KBM-7 (cell line): ENCODE data around the gene NBPF9.
"Not testable (repeated sequence)": the region's sequence is repeated elsewhere in the genome, so short reads cannot be mapped to it uniquely, and the experiment has no call there.

Source experiments
- DNase-seq: peaks from one replicate; pipeline ENCODE4 v3.0.0-alpha.2; 2015
- in situ Hi-C: fragments of 300-500 bp; cut with MboI; formaldehyde crosslinking; loops from 2 replicates; pipeline ENCODE4 v1.14.3; 2020; ENCODE audit warnings: low sequenced_read_pairs, low pct_unique_long_range_greater_than_20kb, mixed read lengths

The NBPF9 gene

DNA sequence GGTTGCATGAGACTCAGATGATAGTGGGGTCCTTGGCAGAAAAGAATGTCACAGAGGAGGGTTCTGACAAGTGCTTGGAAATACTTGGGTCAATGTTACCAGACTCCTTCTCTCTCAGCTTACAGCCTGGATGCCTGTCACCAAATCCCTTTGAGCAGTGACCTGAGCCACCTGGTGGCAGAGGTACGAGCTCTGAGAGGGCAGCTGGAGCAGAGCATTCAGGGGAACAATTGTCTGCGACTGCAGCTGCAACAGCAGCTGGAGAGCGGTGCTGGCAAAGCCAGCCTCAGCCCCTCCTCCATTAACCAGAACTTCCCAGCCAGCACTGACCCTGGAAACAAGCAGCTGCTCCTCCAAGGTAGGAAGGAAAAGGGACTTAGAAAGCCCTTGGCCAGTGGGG, 79.0 kb downstream of the NBPF9 start:
- DNase-seq, in situ Hi-C loops: not testable (repeated sequence)

DNA sequence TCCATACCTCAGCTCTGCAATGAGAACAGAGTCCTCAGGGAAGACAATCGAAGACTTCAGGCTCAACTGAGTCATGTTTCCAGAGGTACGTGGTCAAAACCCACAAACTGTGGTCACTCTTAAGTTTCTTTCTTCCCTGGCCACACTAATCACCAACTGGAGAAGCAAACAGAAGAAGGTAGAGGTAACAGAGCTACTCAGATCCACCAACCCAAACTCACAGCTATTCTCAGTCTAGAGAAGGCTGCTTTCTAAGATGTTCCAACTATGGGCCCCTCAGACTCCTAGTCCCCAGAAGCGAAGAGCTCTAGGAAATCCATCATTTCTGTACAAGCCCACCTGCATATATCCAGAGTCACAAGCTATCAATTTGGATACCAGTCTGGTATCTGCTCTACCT, 84.8 kb downstream of the NBPF9 start:
- DNase-seq, in situ Hi-C loops: not testable (repeated sequence)

DNA sequence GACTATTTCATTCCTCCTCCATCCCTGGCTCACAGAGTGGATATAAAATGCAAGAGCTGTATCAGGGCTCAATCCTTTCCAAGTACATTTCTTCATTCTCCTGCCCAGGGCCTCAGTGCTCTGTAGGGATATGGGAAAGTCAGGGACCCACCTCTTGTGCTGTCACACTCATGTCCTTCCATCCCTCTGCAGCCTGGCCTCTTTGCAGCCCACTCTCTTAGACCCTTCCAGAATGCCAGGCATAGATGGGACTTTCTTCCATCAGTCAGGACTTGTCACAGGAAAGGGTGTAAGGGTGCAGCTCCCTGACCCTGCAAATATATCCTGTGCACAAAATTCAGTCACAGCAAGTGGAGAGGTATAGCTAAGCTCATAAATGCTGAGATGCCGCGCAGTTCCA, 86.7 kb downstream of the NBPF9 start:
- DNase-seq, in situ Hi-C loops: not testable (repeated sequence)

DNA sequence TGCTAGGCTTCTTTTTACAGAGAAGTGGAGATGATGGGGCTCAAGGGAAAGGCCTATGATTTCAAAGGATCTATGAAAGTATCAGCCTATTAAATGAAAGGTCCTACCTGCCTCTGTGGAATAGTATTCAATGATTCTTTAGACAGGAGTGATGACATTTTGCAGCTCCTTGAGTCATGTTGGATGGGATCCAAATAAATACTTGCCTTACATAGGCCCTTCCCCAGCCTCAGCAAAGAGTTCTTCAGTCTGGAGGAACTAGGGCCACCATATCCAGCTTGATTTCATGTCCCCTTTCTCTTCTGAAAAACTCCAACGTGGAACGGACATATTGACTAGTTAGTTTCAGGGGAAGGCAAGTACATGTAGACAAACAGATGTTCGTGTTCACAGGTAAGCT, 87.8 kb downstream of the NBPF9 start:
- DNase-seq, in situ Hi-C loops: not testable (repeated sequence)

DNA sequence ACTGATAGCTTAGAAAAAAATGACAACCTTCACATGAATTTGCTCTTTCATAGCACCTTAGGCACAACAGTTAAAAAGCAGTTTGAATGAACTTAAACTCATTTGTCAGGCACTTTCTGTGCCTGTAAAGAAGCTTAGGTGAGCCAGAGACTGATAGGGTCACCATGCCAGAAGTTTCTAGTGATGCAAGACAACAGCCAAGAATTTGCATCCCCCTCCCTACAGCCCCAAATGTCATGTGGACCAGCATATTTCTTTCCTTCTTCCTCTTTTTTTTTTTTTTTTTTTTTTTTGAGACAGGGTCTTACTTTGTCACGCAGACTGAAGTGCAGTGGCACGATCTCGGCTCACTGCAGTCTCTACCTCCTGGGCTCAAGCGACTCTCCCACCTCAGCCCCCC, 89.8 kb downstream of the NBPF9 start:
- DNase-seq, in situ Hi-C loops: not testable (repeated sequence)

DNA sequence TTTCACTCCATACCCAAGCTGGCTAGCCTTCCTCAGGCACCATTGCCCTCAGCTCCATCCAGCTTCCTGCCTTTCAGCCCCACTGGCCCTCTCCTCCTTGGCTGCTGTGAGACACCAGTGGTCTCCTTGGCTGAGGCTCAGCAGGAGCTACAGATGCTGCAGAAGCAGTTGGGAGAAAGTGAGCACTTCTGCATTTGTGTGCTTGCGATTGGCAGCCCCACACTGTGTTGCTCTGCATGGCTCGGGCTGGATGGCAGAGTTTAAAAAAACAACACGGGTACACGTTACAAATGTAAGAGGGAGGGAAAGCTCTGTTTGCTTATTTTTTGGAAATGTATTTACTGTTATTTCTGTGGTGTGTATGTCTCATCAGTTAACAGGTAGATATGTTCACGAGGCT, 90.8 kb downstream of the NBPF9 start:
- DNase-seq, in situ Hi-C loops: not testable (repeated sequence)

DNA sequence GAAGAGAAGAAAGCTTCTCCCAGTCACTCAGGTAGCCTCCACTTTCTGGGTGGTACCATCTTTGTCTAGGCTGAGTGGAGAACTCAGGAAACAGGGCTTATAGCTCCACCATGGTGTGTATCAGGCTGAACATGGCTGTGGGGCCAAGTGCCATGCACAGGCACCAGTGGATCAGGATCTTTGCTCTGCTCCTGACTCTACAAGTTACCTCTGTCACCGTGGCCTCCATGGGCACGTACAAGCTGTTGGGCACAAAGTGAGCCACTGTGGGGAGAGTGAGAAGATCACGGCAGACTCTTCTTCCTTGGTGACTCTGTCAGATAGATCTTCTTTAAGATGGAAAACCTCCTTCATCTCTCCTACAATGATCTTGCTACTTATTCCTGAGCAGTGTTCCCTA, 93.6 kb downstream of the NBPF9 start:
- DNase-seq, in situ Hi-C loops: not testable (repeated sequence)

DNA sequence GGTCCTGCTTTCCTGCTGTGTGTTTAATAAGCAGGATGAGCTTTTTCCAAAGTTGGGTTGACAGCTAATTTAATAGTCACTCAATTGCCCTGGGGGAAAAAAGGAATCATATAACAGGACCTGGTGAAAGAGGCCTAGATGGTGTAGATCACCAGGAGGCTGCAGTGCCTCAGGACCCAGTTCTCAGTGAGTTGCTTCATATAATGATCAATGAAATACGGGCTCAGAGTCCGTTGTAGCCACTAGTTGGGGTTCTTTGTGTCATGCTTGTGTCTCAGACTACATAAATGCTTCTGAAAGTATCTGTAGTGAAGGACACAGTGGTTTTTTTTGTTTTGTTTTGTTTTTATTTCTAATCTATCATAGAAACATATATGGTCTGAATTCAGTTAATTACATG, 94.6 kb downstream of the NBPF9 start:
- in situ Hi-C loops, DNase-seq: not testable (repeated sequence)

DNA sequence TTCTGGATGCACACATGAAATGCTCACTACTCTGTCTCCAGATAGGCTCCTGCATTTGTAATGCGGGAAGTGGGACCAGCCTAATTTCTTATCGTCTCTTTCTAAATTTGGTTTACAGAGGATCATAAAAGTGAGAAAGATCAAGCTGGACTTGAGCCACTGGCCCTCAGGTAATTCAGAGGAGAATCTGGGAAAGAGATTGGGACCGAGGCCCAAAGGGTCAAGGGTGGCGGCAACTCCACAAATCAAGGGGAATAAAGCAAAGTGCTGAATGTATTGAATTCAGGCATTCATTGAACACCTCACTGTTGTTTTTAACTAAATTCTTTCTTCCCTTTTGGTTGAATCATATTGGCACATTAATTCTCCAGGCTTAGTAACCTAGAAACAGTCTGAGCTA, 95.0 kb downstream of the NBPF9 start:
- DNase-seq, in situ Hi-C loops: not testable (repeated sequence)
